CD4-positive, CD25-positive, alpha-beta regulatory T cell (primary cell): ENCODE data around the gene BTRC. TPM values are rescaled to one million over a fixed set of nuclear protein-coding genes. Genes with fewer than 3 reads are reported as not detected.
"Not testable (repeated sequence)": the region's sequence is repeated elsewhere in the genome, so short reads cannot be mapped to it uniquely, and the experiment has no call there.

Experiments
- ATAC-seq, 2 donors: fragments of 150-1000 bp; cut with Tn5 transposase; one replicate each; pipeline ENCODE4 v1.10.0; 2021; ENCODE audit warnings: low read depth in 2 of 2, moderate number of reproducible peaks in 2 of 2, moderate library complexity in 1 of 2
- DNase-seq, 3 donors: peaks; one replicate each; pipeline versions ENCODE4 v3.0.0 to v3.0.0-alpha.2; 2012 to 2022; ENCODE audit warnings: mixed read lengths in 1 of 3
- H3K27ac ChIP-seq: one replicate; pipeline ENCODE4 v1.7.0; 2013; ENCODE audit warnings: mild to moderate bottlenecking, low read length; ENCODE audit not compliant: insufficient read depth, poor library complexity, severe bottlenecking
- H3K27me3 ChIP-seq: one replicate; pipeline ENCODE4 v1.7.0; 2013; ENCODE audit warnings: low read length; ENCODE audit not compliant: control insufficient read depth, insufficient read depth
- H3K36me3 ChIP-seq: one replicate; pipeline ENCODE4 v1.7.0; 2013; ENCODE audit warnings: mild to moderate bottlenecking, low read length, moderate library complexity; ENCODE audit not compliant: control insufficient read depth, insufficient read depth
- H3K4me1 ChIP-seq: 2 replicates; pipeline ENCODE4 v1.7.0; 2013; ENCODE audit warnings: mild to moderate bottlenecking, low read length; ENCODE audit not compliant: insufficient read depth, control insufficient read depth, poor library complexity, severe bottlenecking
- H3K4me3 ChIP-seq: one replicate; pipeline ENCODE4 v1.7.0; 2013; ENCODE audit warnings: low read depth, mild to moderate bottlenecking, low read length, moderate library complexity
- H3K9me3 ChIP-seq, 2 experiments: 1 replicate in 1 of 2; 2 replicates in 1 of 2; pipeline ENCODE4 v1.7.0; 2013; ENCODE audit warnings: low read length in 2 of 2, mild to moderate bottlenecking in 1 of 2, moderate library complexity in 1 of 2; ENCODE audit not compliant: control insufficient read depth in 2 of 2
- H3K27ac Mint-ChIP-seq, 3 donors: one replicate each; pipeline ENCODE4 v1.8.0; 2020 to 2022; ENCODE audit warnings: mild to moderate bottlenecking in 3 of 3, mixed read lengths in 3 of 3, moderate library complexity in 2 of 3
- H3K27me3 Mint-ChIP-seq: one replicate; pipeline ENCODE4 v1.8.0; 2022; ENCODE audit warnings: mild to moderate bottlenecking, mixed read lengths
- H3K36me3 Mint-ChIP-seq: one replicate; pipeline ENCODE4 v1.8.0; 2020; ENCODE audit warnings: mixed read lengths
- H3K4me1 Mint-ChIP-seq, 4 donors: one replicate each; pipeline ENCODE4 v1.8.0; 2020 to 2022; ENCODE audit warnings: mixed read lengths in 4 of 4, mild to moderate bottlenecking in 1 of 4
- H3K4me3 Mint-ChIP-seq, 4 donors: one replicate each; pipeline ENCODE4 v1.8.0; 2020 to 2022; ENCODE audit warnings: mild to moderate bottlenecking in 4 of 4, mixed read lengths in 4 of 4, moderate library complexity in 3 of 4
- H3K9me3 Mint-ChIP-seq, 7 donors: one replicate each; pipeline ENCODE4 v1.8.0; 2020 to 2022; ENCODE audit warnings: mixed read lengths in 7 of 7, mild to moderate bottlenecking in 3 of 7, moderate library complexity in 2 of 7
- polyA plus RNA-seq, 4 donors: library from polyadenylated mRNA; unstranded; fragments of 300-500 nt; fragmentation: Illumina TruSeq; gene quantifications; one replicate each; pipeline ENCODE4 v1.2.3, GENCODE V29; 2021
- total RNA-seq: library from RNA; stranded (reverse); gene quantifications from one replicate; pipeline ENCODE4 v1.2.3, GENCODE V29; 2022

BTRC gene
- total and polyA plus RNA-seq, 5 donors from 2014 or later = 6.1 to 17.8 (median 8.9) TPM

- Mint-ChIP-seq H3K27me3 (no peaks in the 10 kb centered on the region), H3K36me3 (peaks cover 32% of the 10 kb centered on the region), H3K4me1 (peaks cover 15 to 27% (median 19%) of the 10 kb centered on the region in 4 donors), H3K4me3 (no peak overlapping the region), H3K27ac (no peak overlapping the region), H3K9me3 (peaks cover 0 to 3% (median 0%) of the 10 kb centered on the region in 7 donors)
- H3K36me3 ChIP-seq = peaks cover 2% of the 10 kb centered on the region
- no peak overlapping the region for H3K27ac ChIP-seq
- no peak overlapping the region for H3K4me3 ChIP-seq
- DNase-seq (no peak), ATAC-seq (no peak)
- no peaks in the 10 kb centered on the region for H3K9me3 ChIP-seq
- H3K4me1 ChIP-seq = no peaks in the 10 kb centered on the region
- H3K27me3 ChIP-seq = no peaks in the 10 kb centered on the region
Observed at GRCh38 chr10:101375076-101375475, 21.1 kb downstream of the BTRC start.

DNA sequence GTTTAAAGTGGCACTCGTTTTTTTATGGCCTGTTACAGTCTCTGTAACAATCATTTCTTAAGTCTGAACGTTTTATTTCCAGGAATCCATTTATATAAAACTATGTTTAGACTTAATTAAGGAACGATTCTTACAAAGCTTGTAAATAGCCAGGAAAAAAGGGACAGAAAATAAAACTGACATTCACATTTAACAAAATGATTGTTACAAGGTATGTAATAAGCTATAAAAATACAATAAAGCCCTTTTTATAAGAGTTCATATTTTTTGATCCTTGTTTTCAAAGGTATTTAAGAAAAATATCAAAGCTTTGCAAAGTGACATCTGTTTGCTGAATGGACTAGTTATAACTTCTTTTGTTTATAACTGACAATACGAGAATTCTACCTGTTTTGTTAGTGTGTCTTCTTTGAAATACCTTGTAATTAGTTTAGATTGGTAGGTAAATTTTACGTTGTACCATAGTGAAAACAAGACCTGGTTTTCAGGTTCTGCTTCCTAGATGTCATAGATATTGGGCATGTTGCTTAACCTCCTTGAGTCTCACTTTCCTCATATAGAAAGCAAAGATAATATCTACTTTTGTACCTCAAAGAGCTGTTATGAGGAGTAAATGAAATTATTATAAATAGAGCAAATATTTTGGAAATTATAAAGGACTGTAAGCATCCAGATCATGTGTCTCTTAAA, 25.8 kb downstream of the BTRC start:
- no peak overlapping the region for H3K4me3 Mint-ChIP-seq
- H3K4me1 Mint-ChIP-seq = peaks cover 16 to 43% (median 26%) of the 10 kb centered on the region in 4 donors
- peaks cover 16% of the 10 kb centered on the region for H3K36me3 Mint-ChIP-seq
- no peaks in the 10 kb centered on the region for H3K27me3 ChIP-seq
- ATAC-seq (no peak), DNase-seq (no peak)
- no peak overlapping the region for H3K27ac Mint-ChIP-seq
- no peak overlapping the region for H3K4me3 ChIP-seq
- no peak overlapping the region for H3K27ac ChIP-seq
- H3K27me3 Mint-ChIP-seq = no peaks in the 10 kb centered on the region
- H3K4me1 ChIP-seq = no peaks in the 10 kb centered on the region
- H3K36me3 ChIP-seq = peaks cover 2% of the 10 kb centered on the region
- no peaks in the 10 kb centered on the region for H3K9me3 ChIP-seq
- H3K9me3 Mint-ChIP-seq = no peaks in the 10 kb centered on the region

DNA sequence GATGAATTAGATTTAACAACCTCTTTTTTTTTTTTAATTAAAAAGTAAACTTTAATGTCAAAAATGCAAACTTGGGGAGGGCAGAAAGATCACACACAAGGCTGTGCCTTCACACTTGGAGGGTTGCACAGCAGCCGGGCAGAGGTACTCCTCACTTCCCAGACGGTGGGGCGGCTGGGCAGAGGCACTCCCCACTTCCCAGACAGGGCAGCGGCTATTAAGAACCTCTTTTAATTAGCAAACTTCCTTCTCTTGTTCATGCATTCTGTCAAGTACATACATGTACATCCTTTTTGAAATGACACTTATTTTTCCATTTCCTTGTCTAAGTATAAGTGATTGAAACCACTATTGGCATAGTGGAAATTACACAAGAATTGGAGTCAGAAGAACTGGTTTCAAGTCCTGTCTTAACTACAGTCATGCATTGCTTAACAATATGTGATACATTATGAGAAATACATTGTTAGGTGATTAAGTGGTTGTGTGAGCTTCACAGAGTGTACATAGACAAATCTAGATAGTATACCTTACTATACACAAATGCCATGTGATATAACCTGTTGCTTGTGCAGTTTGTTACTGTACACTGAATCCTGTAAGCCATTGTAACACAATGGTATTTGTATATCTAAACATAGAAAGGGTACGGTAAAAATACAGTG, 26.5 kb downstream of the BTRC start:
- Mint-ChIP-seq H3K4me3 (no peak overlapping the region), H3K4me1 (peaks cover 16 to 43% (median 25%) of the 10 kb centered on the region in 4 donors), H3K36me3 (peaks cover 16% of the 10 kb centered on the region), H3K27ac (no peak overlapping the region), H3K9me3 (no peaks in the 10 kb centered on the region), H3K27me3 (no peaks in the 10 kb centered on the region)
- Histone ChIP-seq H3K9me3 (no peaks in the 10 kb centered on the region), H3K4me1 (no peaks in the 10 kb centered on the region), H3K4me3 (no peak overlapping the region), H3K27ac (no peak overlapping the region), H3K27me3 (no peaks in the 10 kb centered on the region), H3K36me3 (peaks cover 2% of the 10 kb centered on the region)
- DNase-seq (no peak), ATAC-seq (no peak)

GRCh38 chr10:101385866-101386658, 32.1 kb downstream of the BTRC start:
- Mint-ChIP-seq H3K27me3 (no peaks in the 10 kb centered on the region), H3K9me3 (no peaks in the 10 kb centered on the region), H3K36me3 (peaks cover 12% of the 10 kb centered on the region), H3K4me1 (peaks cover 10 to 26% (median 17%) of the 10 kb centered on the region in 4 donors), H3K27ac (no peak overlapping the region), H3K4me3 (no peak overlapping the region)
- H3K27ac ChIP-seq = no peak overlapping the region
- no peak overlapping the region for H3K4me3 ChIP-seq
- H3K4me1 ChIP-seq = no peaks in the 10 kb centered on the region
- DNase-seq (no peak), ATAC-seq (no peak)
- no peaks in the 10 kb centered on the region for H3K9me3 ChIP-seq
- no peaks in the 10 kb centered on the region for H3K36me3 ChIP-seq
- no peaks in the 10 kb centered on the region for H3K27me3 ChIP-seq

DNA sequence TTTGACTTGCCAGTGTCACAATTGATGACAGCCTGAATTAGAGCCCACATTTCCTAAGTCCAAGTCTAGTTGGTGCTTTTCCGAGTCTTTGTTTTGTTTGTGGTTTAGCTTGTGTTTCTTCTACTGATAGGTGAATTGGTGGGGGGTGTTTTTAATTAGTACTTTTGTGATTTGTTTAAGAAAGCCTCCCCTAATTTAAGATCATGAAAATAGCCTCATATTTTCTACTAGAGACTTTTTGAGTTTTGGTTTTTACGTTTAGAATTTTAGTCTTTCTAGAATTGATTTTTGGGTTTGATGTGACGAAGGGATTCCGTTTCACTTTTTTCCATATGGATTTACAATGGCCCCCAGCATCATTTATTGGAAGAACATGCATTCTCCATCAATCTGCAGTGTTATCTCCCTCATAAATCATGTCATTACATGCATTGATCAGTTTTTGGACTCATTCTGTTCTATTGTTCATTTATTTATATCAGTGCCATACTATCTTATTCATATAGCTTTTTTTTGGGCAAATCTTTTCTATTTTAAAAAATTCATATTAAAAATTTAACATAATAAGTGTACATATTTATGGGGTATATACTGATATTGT, 32.8 kb downstream of the BTRC start:
- Mint-ChIP-seq H3K4me1 (peaks cover 4 to 20% (median 14%) of the 10 kb centered on the region in 4 donors), H3K9me3 (no peaks in the 10 kb centered on the region), H3K4me3 (no peak overlapping the region), H3K27ac (no peak overlapping the region), H3K27me3 (no peaks in the 10 kb centered on the region), H3K36me3 (peaks cover 12% of the 10 kb centered on the region)
- no peak for DNase-seq
- Histone ChIP-seq H3K27me3 (no peaks in the 10 kb centered on the region), H3K36me3 (no peaks in the 10 kb centered on the region), H3K9me3 (no peaks in the 10 kb centered on the region), H3K4me1 (no peaks in the 10 kb centered on the region), H3K4me3 (no peak overlapping the region), H3K27ac (no peak overlapping the region)
- no peak for ATAC-seq

DNA sequence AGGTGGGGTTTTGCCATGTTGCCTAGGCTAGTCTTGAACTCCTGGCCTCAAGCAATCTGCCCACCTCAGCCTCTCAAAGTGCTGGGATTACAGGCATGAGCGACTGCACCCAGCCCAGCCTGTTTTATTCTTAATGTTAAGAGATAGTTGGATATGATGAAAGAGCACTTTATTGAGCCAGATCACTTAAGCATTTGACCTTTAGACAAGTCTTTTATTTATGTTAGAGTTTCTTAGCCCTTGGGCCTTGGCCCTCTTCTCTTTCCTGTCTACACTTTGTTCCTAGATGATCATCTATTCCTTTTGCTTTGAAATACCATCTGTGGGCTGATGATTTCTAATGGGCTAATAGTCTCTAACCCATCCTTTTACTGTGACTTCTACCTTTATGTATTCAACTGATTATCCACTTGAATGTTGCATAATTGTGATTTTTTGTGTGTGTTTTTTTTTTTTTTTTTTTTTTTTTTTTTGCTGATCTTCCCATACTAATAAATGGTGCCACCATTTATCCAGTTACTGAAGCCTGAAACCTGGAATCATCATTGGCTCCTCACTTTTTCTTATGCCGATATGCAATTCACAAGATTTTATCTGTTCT, 34.8 kb downstream of the BTRC start:
- ATAC-seq (no peak), DNase-seq (no peak)
- Mint-ChIP-seq H3K9me3 (no peaks in the 10 kb centered on the region), H3K27ac (no peak overlapping the region), H3K4me3 (no peak overlapping the region), H3K27me3 (no peaks in the 10 kb centered on the region), H3K4me1 (peaks cover 0 to 16% (median 13%) of the 10 kb centered on the region in 4 donors), H3K36me3 (peaks cover 11% of the 10 kb centered on the region)
- Histone ChIP-seq H3K4me1 (no peaks in the 10 kb centered on the region), H3K9me3 (no peaks in the 10 kb centered on the region), H3K36me3 (no peaks in the 10 kb centered on the region), H3K4me3 (no peak overlapping the region), H3K27ac (no peak overlapping the region), H3K27me3 (no peaks in the 10 kb centered on the region)

DNA sequence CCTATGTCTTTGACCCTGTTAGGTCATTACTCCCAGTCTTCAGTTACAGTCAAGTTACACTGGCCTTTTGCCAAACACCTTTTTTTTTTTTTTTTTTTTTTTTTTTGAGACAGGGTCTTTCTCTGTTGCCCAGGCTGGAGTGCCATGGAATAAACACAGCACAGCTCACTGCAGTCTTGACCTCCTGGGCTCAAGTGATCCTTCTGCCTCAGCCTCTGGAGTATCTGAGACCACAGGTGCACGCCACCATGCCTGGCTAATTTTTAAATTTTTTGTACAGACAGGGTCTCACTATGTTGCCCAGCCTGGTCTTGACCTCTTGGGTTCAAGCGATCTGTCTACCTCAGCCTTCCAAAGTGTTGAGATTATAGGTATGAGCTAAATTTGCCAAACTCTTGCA, 35.6 kb downstream of the BTRC start:
- not testable (repeated sequence) for H3K27me3 ChIP-seq, H3K9me3 ChIP-seq, H3K4me3 ChIP-seq, H3K36me3 ChIP-seq, DNase-seq, H3K4me1 ChIP-seq, H3K27me3 Mint-ChIP-seq, H3K27ac ChIP-seq, H3K4me3 Mint-ChIP-seq, H3K9me3 Mint-ChIP-seq, ATAC-seq, H3K27ac Mint-ChIP-seq
- Mint-ChIP-seq H3K36me3 (peaks cover 11% of the 10 kb centered on the region), H3K4me1 (peaks cover 4 to 13% (median 9%) of the 10 kb centered on the region in 4 donors)
